A549 (cell line): ENCODE data around the gene NELFCD.

Experiments
- BHLHE40 ChIP-seq: IDR thresholded peaks from 2 replicates; pipeline ENCODE4 v1.6.1; 2012; ENCODE audit warnings: low read depth, low read length, inconsistent platforms
- CEBPB ChIP-seq, 2 experiments: fragments of >200 bp in 1 of 2; sonication (Bioruptor Twin) in 1 of 2; formaldehyde crosslinking in 1 of 2; IDR thresholded peaks; 2 replicates each; pipeline ENCODE4 v1.6.1; 2012 to 2016
- CTCF ChIP-seq: fragments of >200 bp; sonication (Bioruptor Twin); formaldehyde crosslinking; IDR thresholded peaks from 3 replicates; pipeline ENCODE4 v1.5.1; 2016
- ELK1 ChIP-seq: fragments of 150-350 bp; IDR thresholded peaks from 2 replicates; pipeline ENCODE4 v1.6.1; 2014; ENCODE audit warnings: low read depth, mild to moderate bottlenecking, low read length
- EP300 ChIP-seq, 2 experiments: fragments of >200 bp; sonication (Bioruptor Twin); formaldehyde crosslinking; IDR thresholded peaks; 2 replicates in 1 of 2; 3 replicates in 1 of 2; pipeline ENCODE4 v1.6.1; 2016 to 2017
- GATA3 ChIP-seq: IDR thresholded peaks from 2 replicates; pipeline ENCODE4 v1.6.1; 2012; ENCODE audit warnings: borderline replicate concordance
- HMGXB4 ChIP-seq: fragments of 250-450 bp; sonication (Bioruptor Pico); IDR thresholded peaks from 2 replicates; pipeline ENCODE4 v1.5.0; 2021; ENCODE audit warnings: mild to moderate bottlenecking, moderate library complexity, borderline replicate concordance
- MAFK ChIP-seq: fragments of 450-650 bp; IDR thresholded peaks from 2 replicates; pipeline ENCODE4 v1.6.1; 2014; ENCODE audit not compliant: partially characterized antibody
- POLR2A ChIP-seq: IDR thresholded peaks from 2 replicates; pipeline ENCODE4 v1.6.1; 2012; ENCODE audit warnings: mild to moderate bottlenecking, low read length
- RAD21 ChIP-seq, 2 experiments: fragments of >200 bp in 1 of 2; sonication (Bioruptor Twin) in 1 of 2; formaldehyde crosslinking in 1 of 2; IDR thresholded peaks in 1 of 2; conservative IDR thresholded peaks in 1 of 2; 2 replicates in 1 of 2; 3 replicates in 1 of 2; pipeline ENCODE4 v1.6.1; 2012 to 2018; ENCODE audit warnings: inconsistent platforms in 1 of 2
- RCOR1 ChIP-seq: fragments of 150-350 bp; IDR thresholded peaks from 2 replicates; pipeline ENCODE4 v1.6.1; 2014; ENCODE audit warnings: antibody characterized with exemption, low read length, low read depth
- REST ChIP-seq: fragments of 200-600 bp; sonication (generic); IDR thresholded peaks from 2 replicates; pipeline ENCODE4 v1.6.1; 2016; ENCODE audit warnings: antibody characterized with exemption, mild to moderate bottlenecking, moderate library complexity
- SMC3 ChIP-seq: fragments of >200 bp; sonication (Bioruptor Twin); formaldehyde crosslinking; IDR thresholded peaks from 3 replicates; pipeline ENCODE4 v1.6.1; 2018; ENCODE audit warnings: inconsistent platforms

GRCh38 chr20:59026904-59027740, 46.1 kb downstream of the NELFCD start:
- no peak for TF ChIP-seq POLR2A
- TF ChIP-seq MAFK = no peak
- TF ChIP-seq EP300 (IDR thresholded peaks at IDR 0.05) = no peak
- TF ChIP-seq REST = no peak
- TF ChIP-seq GATA3 = no peak
- no peak for TF ChIP-seq RCOR1
- no peak for TF ChIP-seq BHLHE40
- TF ChIP-seq CTCF = no peak
- no peak for TF ChIP-seq HMGXB4 (CRISPR knock-in tag)
- TF ChIP-seq ELK1 = no peak
- no peak for TF ChIP-seq SMC3
- no peak for TF ChIP-seq CEBPB (IDR thresholded peaks at IDR 0.05)
- no peak for TF ChIP-seq RAD21 (conservative IDR thresholded peaks at IDR 0.05 in 1 of 2, IDR thresholded peaks at IDR 0.05 in 1 of 2)
